Breast epithelium (tissue), 3 donors: ENCODE measurements around the gene GLIPR2.

ENCODE experiments used
- POLR2AphosphoS5 ChIP-seq, 3 donors: sonication (generic); formaldehyde crosslinking; IDR thresholded peaks; one replicate each; pipeline ENCODE4 v1.6.1; 2017; ENCODE audit warnings: antibody characterized with exemption in 3 of 3
- TF ChIP-seq, protein P1 (sequence below), 3 donors: fragments of 450-650 bp; IDR thresholded peaks; one replicate each; pipeline ENCODE4 v1.5.1; 2016 to 2017; ENCODE audit warnings: antibody characterized with exemption in 3 of 3, mild to moderate bottlenecking in 3 of 3, moderate library complexity in 3 of 3

DNA sequence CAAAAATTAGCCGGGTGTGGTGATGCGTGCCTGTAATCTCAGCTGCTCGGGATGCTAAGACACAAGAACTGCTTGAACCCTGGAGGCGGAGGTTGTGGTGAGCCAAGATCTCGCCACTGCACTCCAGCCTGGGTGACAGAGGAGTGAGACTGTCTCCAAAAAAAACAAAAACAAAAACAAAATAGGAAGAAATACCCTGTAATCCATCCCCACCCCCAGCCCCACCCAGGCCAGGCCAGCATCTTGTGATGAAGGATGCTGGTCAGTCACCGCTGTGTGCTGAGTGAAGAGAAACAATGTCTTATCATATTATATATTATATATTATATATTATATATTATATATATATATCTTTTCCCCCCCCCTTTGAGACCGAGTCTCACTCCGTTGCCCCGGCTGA lies 17.2 kb downstream of the GLIPR2 start:
- TF ChIP-seq POLR2AphosphoS5 (IDR thresholded peaks at IDR 0.05): no peak
- TF ChIP-seq, protein P1, sequence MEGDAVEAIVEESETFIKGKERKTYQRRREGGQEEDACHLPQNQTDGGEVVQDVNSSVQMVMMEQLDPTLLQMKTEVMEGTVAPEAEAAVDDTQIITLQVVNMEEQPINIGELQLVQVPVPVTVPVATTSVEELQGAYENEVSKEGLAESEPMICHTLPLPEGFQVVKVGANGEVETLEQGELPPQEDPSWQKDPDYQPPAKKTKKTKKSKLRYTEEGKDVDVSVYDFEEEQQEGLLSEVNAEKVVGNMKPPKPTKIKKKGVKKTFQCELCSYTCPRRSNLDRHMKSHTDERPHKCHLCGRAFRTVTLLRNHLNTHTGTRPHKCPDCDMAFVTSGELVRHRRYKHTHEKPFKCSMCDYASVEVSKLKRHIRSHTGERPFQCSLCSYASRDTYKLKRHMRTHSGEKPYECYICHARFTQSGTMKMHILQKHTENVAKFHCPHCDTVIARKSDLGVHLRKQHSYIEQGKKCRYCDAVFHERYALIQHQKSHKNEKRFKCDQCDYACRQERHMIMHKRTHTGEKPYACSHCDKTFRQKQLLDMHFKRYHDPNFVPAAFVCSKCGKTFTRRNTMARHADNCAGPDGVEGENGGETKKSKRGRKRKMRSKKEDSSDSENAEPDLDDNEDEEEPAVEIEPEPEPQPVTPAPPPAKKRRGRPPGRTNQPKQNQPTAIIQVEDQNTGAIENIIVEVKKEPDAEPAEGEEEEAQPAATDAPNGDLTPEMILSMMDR (IDR thresholded peaks at IDR 0.05): no peak
